GM19043 (cell line): Measurements from ENCODE around the gene OR2A25.

ENCODE experiments used
- ATAC-seq: cut with Tn5 transposase; IDR thresholded peaks from one replicate; pipeline ENCODE4 v1.9.1; 2021; ENCODE audit warnings: low read depth; ENCODE audit not compliant: unreplicated experiment

OR2A25 gene

DNA sequence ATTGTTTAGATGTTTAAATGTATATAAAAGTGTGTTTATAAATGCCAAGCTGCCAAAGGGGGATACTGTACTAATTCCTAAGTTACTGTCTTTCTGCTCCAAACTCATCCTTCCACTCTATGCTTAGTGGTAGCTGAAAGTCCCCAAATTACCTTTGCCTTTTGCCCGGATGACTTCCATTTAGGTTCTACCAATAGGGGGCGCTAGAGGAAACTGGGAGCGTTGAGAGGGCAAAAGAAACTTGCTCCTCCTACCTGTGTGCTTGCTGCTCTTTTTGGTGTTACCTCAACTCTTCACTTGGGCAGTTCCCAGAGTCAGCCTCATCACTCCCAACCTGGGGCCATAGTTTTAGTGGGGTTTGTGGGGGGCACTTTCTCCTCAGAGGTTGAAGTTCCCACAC is 5.9 kb upstream of the OR2A25 start:
- no peak for ATAC-seq

DNA sequence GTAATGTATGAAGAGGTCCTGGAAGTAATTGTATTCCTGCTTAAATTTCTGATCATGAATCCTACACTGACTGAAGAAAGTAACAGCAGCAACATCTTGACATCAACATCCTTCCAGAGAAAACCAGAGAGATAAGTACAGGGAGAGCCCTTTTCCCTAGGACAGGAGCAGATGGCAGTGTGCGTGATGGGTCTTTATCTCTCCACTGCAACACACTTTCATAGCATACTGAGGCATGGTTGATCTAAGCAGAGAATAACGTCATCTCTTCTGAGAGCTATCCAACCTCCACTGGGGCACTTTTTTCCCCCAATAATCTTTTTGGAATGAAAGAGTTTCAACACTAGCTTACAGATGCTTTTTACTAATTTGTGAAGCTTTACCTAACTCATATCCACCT is 342 bp downstream of the OR2A25 start:
- no peak for ATAC-seq

DNA sequence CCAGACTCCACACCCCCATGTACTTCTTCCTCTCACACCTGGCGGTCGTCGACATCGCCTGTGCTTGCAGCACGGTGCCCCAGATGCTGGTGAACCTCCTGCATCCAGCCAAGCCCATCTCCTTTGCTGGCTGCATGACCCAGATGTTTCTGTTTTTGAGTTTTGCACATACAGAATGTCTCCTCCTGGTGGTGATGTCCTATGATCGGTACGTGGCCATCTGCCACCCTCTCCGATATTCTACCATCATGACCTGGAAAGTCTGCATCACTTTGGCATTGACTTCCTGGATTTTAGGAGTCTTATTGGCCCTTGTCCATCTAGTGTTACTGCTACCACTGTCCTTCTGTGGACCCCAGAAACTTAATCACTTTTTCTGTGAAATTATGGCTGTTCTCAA is 4.8 kb downstream of the OR2A25 start:
- ATAC-seq, result no peak

DNA sequence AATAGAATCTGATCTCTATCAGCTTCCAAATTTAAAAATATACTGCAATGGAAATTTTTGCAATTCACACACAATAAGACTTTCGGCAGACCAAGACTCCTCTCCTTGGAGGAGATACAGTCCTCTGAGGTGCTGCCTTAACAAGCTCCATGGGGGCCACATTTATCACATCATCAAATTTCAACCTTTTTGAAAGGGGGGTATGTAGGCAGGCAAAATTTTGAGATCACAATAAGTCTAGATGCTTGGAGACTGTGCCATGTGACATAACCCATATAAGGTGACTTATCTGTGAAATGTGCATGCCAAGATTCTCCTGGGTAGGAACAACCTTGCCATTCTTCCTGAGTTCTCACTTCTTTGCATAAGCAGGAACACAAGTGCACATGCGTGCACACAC is 16.4 kb downstream of the OR2A25 start, which contains the start of gene OR2A12:
Gene OR2A12 (plus strand): TSS at position 301 of the 400 bp plus-strand sequence. CDS start 8,830 bp downstream, outside the sequence.
- ATAC-seq, result no peak

DNA sequence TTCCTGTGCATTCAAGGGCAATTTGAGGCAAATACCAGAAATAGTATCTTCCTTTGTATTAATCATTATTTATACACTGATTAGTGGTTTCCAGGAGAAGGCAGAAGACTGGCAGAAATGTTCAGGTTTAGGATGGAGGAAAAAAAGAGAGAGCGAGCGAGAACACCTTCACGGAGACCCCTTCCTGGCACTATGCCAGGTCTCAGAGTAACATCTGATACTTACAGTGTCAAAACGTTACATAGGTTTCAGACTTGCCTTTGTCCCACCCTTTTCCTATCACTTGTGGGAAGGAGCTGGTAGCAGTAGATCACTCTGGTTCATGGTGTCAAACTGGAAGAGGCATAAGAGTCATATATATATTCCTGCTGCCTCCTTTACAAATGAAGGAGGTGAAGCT is 17.1 kb downstream of the OR2A25 start:
- no peak for ATAC-seq

DNA sequence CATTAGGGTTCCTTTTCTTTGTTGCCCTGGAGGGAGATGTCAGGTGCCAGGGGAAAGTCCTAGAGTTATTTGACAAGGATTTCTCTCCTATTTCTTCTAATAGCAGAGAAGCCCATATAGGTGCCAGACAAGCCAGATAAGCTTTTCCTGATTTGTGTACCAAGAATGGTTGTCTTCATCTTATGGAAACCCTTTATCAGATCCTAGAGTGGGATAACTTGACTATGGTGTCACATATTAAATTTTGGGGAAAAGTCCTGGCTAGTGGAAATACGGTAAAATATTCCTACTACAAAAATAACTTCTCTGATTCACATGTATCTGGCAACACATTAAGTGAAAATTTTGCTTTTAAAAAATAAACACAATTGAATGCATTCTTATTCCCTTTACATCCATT is 17.6 kb downstream of the OR2A25 start:
- ATAC-seq, result no peak

DNA sequence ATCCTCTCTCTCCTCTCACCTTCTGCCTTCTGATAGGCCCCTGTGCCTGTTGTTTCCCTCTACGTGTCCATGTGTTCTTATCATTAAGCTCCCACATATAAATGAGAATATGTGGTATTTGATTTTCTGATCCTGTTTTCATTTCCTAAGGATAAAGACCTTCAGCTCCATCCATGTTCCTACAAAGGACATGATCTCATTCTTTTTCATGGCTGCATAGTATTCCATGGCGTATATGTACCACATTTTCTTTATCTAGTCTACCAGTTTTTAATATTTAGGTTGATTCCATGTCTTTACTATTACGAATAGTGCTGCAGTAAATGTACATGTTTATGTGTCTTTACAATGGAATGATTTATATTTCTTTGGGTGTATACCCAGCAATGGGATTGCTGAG is 21.1 kb downstream of the OR2A25 start:
- ATAC-seq, result no peak

DNA sequence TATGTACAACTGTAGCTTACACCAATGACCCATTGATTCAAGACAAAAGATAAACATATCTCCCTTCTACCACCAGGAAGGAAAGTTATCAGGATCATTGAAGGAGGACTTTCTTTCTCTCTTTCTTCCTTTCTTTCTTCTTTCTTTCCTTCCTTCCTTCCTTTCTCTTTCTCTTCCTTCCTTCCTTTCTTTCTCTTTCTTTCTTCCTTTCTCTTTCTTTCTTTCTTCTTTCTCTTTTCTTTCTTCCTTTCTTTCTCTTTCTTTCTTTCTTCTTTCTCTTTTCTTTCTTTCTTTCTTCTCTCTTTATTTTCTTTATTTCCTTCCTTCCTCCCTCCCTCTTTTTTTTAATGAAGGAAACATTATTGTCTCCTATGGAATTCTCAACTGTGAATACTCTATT is 29.2 kb downstream of the OR2A25 start:
- ATAC-seq, result no peak

DNA sequence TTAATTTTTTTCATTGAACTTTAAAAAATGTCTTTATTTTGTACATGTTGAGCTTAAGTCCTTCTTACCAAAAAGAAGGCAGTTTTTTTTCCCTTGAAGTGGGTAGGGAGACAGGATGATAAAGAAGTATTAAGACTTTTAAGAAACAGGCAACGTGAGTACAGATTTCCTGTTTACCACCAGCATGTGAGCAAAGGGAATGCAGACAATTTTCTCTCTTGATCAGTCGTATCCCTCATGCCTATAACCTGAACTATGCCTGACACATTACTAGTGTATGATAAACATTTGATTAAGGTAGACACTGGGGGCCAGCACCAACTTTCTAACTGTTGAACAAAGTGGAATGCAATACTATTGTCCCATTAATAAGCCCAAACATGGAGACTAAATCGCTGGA is 31.0 kb downstream of the OR2A25 start:
- ATAC-seq, result no peak

DNA sequence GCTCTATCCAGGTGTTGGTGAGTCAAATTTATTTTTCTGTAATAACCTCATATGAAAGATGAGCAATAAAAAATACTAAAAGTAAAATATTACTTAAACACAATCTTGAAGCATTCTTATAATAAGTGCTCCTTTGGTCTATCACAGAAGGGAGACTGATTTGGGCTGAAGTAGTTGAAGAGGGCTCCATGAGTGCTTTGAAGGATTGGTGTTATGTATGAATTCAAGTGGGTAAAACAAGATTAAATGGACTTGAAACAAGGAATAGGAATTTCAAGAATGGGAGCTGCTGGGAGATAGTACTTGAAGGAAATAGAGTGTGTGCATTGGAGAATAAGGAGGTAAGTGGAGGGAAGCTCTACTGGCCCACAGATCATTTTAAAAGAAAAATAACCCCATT is 32.4 kb downstream of the OR2A25 start:
- no peak for ATAC-seq

DNA sequence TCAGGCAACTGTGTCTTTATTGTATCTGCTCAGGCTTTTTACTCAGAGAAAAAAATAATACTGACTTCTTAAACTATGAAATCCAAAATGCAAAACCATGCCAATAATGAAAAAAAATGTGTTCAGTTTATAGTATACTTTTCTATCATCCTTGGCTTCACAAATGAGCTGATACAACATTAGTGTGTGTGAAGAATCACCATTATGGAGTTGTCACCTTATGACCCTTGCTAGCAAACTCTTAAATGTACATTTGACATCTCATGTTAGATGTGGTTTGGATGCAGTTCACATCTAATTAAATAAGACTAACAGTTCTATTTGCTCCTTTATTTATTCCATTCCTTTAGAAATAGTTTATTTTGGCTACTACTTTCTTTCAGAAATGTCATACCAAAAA is 35.6 kb downstream of the OR2A25 start:
- no peak for ATAC-seq

DNA sequence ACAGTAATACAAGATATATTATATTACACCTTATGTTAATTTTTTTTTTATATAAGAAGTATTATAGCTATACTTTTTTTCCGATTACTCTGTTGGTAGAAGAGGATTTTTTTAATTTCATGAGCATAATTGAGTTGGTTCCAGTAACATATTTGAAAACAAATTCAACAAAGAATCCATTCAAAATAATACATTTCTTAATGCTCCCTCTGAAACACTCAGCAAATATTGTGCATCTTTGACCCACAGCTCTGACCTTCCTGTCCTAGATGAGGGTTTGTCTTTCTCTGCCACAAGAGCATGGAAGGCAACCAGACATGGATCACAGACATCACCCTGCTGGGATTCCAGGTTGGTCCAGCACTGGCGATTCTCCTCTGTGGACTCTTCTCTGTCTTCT is 39.7 kb downstream of the OR2A25 start, which contains the start of gene OR2A2:
Gene OR2A2 (plus strand): TSS at position 301 of the 400 bp plus-strand sequence. CDS start 0 bp downstream, at position 301.
- no peak for ATAC-seq

DNA sequence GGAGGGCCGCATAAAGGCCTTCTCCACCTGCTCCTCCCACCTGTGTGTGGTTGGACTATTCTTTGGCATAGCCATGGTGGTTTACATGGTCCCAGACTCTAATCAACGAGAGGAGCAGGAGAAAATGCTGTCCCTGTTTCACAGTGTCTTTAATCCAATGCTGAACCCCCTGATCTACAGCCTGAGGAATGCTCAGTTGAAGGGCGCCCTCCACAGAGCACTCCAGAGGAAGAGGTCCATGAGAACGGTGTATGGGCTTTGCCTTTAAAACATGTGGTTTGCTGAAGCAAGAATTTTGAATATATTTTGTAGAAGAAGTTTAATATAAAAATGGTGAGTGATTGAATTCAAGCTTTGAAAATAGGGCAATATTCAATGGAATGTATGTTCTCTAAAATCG is 40.7 kb downstream of the OR2A25 start:
- ATAC-seq, result no peak

DNA sequence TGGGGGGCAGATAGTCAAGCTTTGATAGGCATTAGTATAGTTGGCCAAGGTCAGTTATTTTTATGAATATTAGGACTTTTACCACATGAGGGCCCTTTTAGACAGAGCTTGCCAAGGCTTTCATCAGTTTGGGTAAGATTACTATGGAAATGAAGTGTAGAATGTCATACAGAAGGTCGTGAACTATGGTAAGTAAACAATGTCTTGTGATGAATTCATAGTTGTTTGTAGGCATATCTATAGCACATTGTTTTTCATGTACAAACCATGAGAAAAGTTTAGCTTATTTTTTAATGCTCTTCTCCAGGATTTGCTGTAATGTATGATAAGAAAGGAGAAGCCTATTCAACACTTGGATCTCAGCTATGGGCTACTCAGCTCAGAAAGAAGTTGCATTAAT is 44.0 kb downstream of the OR2A25 start:
- no peak for ATAC-seq

DNA sequence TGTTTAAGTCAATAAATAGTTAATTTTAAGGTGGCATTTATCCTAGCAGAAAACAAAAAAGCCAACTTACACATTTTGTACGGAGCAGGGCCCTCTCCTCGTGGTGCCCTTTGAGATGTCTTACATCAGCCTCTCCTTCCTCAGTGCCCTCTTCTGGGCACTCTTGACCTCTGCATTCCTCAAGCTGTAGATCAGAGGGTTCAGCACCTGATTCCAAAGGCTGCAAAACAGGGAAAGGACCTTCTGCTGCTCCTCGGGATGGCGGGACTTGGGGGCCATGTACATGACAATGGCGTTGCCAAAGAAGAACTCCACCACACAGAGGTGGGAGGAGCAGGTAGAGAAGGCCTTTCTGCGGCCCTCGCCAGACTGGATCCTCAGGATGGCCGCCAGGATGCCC is 48.7 kb downstream of the OR2A25 start:
- no peak for ATAC-seq

DNA sequence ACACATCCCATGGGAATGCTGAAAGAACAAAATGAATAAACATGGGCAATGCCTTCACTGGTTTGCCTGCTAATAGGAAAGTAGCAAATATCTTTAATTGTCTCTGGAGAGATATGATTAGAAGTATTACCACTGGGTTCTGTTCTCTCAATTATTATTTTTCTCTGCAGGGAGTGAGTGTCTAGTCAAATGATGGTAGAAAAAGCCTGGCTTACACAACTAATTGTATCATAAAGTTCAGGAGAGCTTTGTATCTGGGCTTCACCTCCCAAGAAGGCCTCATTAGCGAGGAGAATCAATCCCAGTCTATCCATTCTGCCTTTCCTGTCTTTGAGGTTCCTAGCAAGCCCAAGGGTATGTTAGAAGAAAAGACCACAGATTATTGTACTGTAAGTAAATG is 53.3 kb downstream of the OR2A25 start, which contains the start of gene OR2A14:
Gene OR2A14 (plus strand): TSS at position 301 of the 400 bp plus-strand sequence. CDS start 5,937 bp downstream, outside the sequence.
- no peak for ATAC-seq
